Ovary (tissue), 3 donors: Measurements from ENCODE around the gene GMPR2.

Source experiments
- EP300 ChIP-seq: sonication (generic); formaldehyde crosslinking; IDR thresholded peaks from one replicate; pipeline ENCODE4 v1.6.1; 2017; ENCODE audit warnings: antibody characterized with exemption
- POLR2A ChIP-seq: fragments of 450-650 bp; IDR thresholded peaks from one replicate; pipeline ENCODE4 v1.6.1; 2017; ENCODE audit warnings: antibody characterized with exemption, mild to moderate bottlenecking, moderate library complexity
- TF ChIP-seq, protein P1 (sequence below), 3 donors: fragments of 450-650 bp in 2 of 3; fragments of 200-600 bp in 1 of 3; IDR thresholded peaks; one replicate each; pipeline versions ENCODE4 v1.5.1 to v1.8.0; 2016 to 2022; ENCODE audit warnings: antibody characterized with exemption in 3 of 3, mild to moderate bottlenecking in 1 of 3
- donor health status: DM: no; HTN: no; CAD: no.

DNA sequence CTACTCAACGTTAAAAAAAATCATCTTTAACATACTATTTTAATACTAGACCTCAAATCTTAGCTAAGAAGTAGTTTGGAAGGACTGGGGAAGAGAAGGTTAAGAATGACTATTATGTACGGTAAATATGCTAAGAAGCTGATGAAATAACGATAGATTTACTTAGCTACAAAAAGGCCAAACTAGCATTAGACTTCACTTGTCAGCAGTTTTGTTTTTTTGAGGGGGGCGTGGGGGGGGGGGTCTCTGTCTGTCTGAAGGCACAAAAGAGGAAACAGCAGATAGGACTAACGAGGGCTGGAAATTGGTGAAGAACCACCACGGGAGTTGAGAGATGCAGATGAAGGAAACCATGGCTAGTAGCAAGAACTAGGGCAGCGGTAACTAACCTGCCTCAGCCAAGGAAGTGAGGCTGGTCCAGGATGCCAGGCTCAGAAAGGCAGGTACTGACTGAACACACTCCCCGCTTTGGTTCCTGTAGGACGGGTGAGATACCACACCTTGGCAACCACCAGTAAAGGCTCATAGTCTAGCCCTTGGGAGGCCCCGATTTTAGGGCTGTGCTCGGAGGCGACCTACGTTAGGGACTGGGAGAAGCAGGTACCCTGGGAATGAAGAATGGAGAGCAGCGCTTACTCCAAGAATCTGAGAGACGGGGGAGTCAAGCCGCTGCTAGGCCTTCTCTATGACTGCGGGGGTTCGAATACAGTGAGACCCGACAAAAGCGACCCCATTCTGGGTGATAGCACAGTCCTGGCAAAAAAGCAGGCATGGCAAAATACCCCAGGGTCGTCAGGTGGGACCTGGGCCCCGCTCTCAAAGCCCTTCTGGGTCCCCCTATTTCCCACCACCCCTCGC is 1.2 kb upstream of the GMPR2 start:
- TF ChIP-seq, protein P1, sequence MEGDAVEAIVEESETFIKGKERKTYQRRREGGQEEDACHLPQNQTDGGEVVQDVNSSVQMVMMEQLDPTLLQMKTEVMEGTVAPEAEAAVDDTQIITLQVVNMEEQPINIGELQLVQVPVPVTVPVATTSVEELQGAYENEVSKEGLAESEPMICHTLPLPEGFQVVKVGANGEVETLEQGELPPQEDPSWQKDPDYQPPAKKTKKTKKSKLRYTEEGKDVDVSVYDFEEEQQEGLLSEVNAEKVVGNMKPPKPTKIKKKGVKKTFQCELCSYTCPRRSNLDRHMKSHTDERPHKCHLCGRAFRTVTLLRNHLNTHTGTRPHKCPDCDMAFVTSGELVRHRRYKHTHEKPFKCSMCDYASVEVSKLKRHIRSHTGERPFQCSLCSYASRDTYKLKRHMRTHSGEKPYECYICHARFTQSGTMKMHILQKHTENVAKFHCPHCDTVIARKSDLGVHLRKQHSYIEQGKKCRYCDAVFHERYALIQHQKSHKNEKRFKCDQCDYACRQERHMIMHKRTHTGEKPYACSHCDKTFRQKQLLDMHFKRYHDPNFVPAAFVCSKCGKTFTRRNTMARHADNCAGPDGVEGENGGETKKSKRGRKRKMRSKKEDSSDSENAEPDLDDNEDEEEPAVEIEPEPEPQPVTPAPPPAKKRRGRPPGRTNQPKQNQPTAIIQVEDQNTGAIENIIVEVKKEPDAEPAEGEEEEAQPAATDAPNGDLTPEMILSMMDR (IDR thresholded peaks at IDR 0.05) = no peak
- no peak for TF ChIP-seq POLR2A
- TF ChIP-seq EP300 = no peak
